Prostate gland (tissue), 2 donors: Measurements from ENCODE around the gene ERVMER34-1. TPM values are rescaled to one million over a fixed set of nuclear protein-coding genes. Genes with fewer than 3 reads are reported as not detected.

Experiments
- DNase-seq: peaks from one replicate; pipeline ENCODE4 v3.0.0-alpha.2; 2019; ENCODE audit warnings: low spot score
- H3K27ac ChIP-seq, 2 donors: fragments of 200-600 bp; sonication (generic); 2 replicates each; pipeline ENCODE4 v1.5.1; 2017 to 2019
- H3K27me3 ChIP-seq: fragments of 200-600 bp; sonication (generic); replicated peaks from 2 replicates; pipeline ENCODE4 v1.5.1; 2019; ENCODE audit not compliant: insufficient read depth
- H3K36me3 ChIP-seq, 2 donors: fragments of 200-600 bp; sonication (generic); 1 replicate in 1 of 2; 2 replicates in 1 of 2; pipeline versions ENCODE4 v1.5.1 to v1.8.1; 2017 to 2019
- H3K4me1 ChIP-seq: fragments of 200-600 bp; sonication (generic); replicated peaks from 2 replicates; pipeline ENCODE4 v1.5.1; 2019
- H3K4me3 ChIP-seq, 2 donors: fragments of 200-600 bp; sonication (generic); 2 replicates each; pipeline ENCODE4 v1.5.1; 2017 to 2019
- H3K9me3 ChIP-seq: fragments of 200-600 bp; sonication (generic); 2 replicates; pipeline ENCODE4 v1.5.1; 2017
- POLR2A ChIP-seq: fragments of 450-650 bp; IDR thresholded peaks from one replicate; pipeline ENCODE4 v1.6.1; 2016; ENCODE audit warnings: antibody characterized with exemption, mild to moderate bottlenecking
- POLR2AphosphoS5 ChIP-seq: sonication (generic); formaldehyde crosslinking; IDR thresholded peaks from one replicate; pipeline ENCODE4 v1.6.1; 2017; ENCODE audit warnings: antibody characterized with exemption
- WGBS: methylation state at CpG from one replicate; pipeline ENCODE4 v1.1.5; 2018; 5-methylcytosine and 5-hydroxymethylcytosine counted together
- intact Hi-C: fragments of 100-400 bp; cut with DNase I; formaldehyde crosslinking; loops from one replicate; pipeline ENCODE4 v1.14.2; 2022
- total RNA-seq, 2 donors: library from RNA; depleted of rRNA; stranded (reverse); fragments of >200 nt; gene quantifications; one replicate each; pipeline ENCODE4 v1.1.0, GENCODE V29; 2016
- TF ChIP-seq, protein P1 (sequence below), 4 experiments: fragments of 200-600 bp in 2 of 4; fragments of 450-650 bp in 2 of 4; sonication (generic) in 2 of 4; IDR thresholded peaks; 1 replicate in 3 of 4; 2 replicates in 1 of 4; pipeline ENCODE4 v1.5.1; 2016 to 2019; ENCODE audit warnings: antibody characterized with exemption in 4 of 4, mild to moderate bottlenecking in 2 of 4, moderate library complexity in 2 of 4

ERVMER34-1 gene
- total RNA-seq, 2 donors from 2014 or later: 1.2 to 1.4 TPM

DNA sequence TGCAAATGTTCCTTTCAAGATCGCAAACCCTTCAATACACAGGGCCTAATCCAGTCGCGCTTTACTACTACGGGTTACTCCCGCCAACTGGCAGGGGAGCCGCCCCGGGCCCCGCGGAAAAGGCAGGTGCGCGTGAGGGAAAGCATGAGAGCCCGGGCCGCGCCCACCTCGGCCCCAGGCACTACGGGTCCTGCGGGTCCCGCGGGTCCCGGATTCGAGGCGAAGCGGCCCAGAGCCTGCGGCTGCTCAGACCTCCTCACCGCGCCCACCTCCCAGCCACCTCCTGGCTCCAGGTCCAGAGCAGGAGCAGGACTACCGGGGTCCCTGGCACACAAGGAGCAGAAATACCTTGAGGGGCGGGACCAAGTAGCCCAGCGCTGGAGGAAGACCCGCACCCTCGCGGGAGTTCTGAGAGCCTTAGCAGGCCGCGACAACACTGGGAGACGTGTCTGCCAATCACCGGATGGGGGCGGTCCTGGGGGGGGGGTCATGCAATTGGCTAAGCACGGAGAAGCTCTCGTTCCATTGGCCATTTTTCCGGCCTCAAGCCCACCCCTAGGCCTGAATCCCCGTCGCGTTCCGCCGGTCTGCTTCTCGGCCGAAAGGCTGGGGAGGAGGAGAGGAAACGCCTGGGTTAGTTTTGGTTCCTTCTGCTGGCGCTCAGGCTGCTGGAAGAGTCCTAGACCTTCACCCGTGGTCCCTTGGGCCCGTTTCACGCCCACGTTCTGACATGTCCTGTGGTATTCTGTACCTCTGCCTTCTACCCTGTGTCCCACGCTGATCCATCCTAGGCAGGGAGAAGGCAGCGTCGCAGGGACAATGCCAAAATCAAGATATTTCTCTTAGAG lies 29.0 kb downstream of the ERVMER34-1 start:
- peak; percentile 94 for DNase-seq
- peak overlapping the region; percentile 83 to 92 for H3K27ac ChIP-seq
- no peaks in the 10 kb centered on the region for H3K9me3 ChIP-seq
- H3K36me3 ChIP-seq: no peaks in the 10 kb centered on the region
- WGBS: 1% methylated on average over 52 of the region's 56 CpGs
- no peaks in the 10 kb centered on the region for H3K4me1 ChIP-seq
- H3K4me3 ChIP-seq: peak overlapping the region; percentile 61 to 71
- no peaks in the 10 kb centered on the region for H3K27me3 ChIP-seq
- TF ChIP-seq, protein P1, sequence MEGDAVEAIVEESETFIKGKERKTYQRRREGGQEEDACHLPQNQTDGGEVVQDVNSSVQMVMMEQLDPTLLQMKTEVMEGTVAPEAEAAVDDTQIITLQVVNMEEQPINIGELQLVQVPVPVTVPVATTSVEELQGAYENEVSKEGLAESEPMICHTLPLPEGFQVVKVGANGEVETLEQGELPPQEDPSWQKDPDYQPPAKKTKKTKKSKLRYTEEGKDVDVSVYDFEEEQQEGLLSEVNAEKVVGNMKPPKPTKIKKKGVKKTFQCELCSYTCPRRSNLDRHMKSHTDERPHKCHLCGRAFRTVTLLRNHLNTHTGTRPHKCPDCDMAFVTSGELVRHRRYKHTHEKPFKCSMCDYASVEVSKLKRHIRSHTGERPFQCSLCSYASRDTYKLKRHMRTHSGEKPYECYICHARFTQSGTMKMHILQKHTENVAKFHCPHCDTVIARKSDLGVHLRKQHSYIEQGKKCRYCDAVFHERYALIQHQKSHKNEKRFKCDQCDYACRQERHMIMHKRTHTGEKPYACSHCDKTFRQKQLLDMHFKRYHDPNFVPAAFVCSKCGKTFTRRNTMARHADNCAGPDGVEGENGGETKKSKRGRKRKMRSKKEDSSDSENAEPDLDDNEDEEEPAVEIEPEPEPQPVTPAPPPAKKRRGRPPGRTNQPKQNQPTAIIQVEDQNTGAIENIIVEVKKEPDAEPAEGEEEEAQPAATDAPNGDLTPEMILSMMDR (IDR thresholded peaks at IDR 0.05): peak in 2 of 4 experiments; percentile 18 to 43
- TF ChIP-seq POLR2A: peak; percentile 31
- peak; percentile 78 for TF ChIP-seq POLR2AphosphoS5
- intact Hi-C loops: loop anchor here (5.0 kb wide), 1 partner anchor 260 kb away; no protein-coding TSS in a partner anchor

DNA sequence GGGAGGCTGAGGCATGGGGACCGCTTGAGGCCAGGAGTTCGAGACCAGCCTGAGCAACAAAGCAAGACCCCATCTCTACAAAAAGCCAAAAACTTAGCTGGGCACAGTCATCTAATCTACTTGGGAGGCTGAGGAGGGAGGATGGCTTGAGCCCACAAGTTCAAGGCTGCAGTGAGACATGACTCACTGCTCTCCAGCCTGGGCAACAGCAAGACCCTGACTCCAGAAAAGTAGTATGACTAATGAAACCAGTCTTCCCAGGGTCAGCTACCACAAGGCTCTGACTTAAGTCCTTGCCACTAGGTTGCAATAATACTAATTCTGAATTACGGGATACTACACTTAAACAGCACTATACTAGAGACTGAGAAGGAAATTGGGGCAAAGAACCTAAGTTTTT lies 33.1 kb downstream of the ERVMER34-1 start:
- no peaks in the 10 kb centered on the region for H3K36me3 ChIP-seq
- TF ChIP-seq, protein P1 (IDR thresholded peaks at IDR 0.05): no peak
- TF ChIP-seq POLR2A (no peak), POLR2AphosphoS5 (no peak)
- H3K4me3 ChIP-seq: no peak overlapping the region
- DNase-seq: no peak
- H3K9me3 ChIP-seq: no peaks in the 10 kb centered on the region
- intact Hi-C loops: no loop called here
- peaks cover 2% of the 10 kb centered on the region for H3K4me1 ChIP-seq
- H3K27ac ChIP-seq: no peak overlapping the region
- H3K27me3 ChIP-seq: no peaks in the 10 kb centered on the region
- 94% methylated on average over 3 of the region's 3 CpGs for WGBS

DNA sequence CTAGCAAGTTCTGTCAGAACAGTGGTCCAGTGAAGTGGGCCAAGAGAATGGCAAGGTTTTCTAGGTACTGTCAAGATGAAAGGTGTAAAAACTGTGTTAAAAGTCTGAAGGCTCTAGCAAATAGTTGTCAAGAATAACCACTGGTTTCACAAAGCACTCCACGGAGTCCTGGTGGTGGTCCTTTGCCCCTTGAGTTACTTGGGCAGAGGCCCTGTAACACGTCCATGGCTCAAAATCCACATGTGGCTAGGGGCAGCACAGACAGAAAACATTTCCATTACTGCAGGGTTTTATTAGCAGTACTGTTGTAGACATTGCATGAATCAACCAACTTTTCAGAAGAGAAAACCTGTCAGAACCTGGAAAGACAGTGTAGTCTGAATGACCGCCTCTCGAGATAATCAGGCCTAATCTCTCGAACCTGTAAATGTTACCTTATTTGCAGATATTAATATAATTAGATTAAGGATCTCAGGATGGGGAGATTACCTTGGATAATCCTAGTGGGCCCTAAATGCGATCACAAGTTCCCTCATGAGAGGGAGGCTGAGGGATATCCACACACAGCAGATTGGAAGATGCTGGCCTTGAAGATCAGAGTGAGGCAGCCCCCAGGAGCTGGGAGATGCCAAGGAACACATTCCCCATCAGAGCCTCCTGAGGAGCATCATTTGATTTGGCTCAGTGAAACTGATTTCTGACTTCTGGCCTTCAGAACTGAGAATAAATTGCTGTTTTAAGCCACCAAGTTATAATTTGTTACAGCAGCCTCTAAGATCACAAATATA lies 34.7 kb downstream of the ERVMER34-1 start:
- no peak for TF ChIP-seq POLR2AphosphoS5
- TF ChIP-seq, protein P1 (IDR thresholded peaks at IDR 0.05): no peak
- TF ChIP-seq POLR2A: no peak
- no peaks in the 10 kb centered on the region for H3K9me3 ChIP-seq
- WGBS: 87% methylated on average over 6 of the region's 6 CpGs
- H3K4me3 ChIP-seq: no peak overlapping the region
- no peak for DNase-seq
- peaks cover 2% of the 10 kb centered on the region for H3K4me1 ChIP-seq
- no peaks in the 10 kb centered on the region for H3K36me3 ChIP-seq
- intact Hi-C loops: no loop called here
- no peak overlapping the region for H3K27ac ChIP-seq
- no peaks in the 10 kb centered on the region for H3K27me3 ChIP-seq

DNA sequence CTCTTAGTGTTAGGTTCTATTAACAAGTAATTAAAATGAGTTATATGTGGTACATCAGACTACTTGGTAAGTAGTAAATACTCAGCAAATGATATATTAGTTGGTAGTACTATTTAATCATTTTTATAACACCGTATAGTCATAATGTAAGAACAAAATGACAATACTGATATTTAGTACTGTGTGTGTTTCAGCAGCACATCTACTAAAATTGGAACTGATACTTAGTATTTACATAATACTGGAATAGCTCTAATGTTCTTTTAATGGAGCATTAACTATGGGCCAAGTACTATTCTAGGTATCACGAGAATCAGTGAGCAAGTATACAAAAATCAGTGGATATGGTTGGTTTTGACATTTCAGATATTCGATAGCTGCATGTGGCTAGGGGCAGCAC lies 35.3 kb downstream of the ERVMER34-1 start:
- H3K4me1 ChIP-seq: peaks cover 2% of the 10 kb centered on the region
- no peaks in the 10 kb centered on the region for H3K36me3 ChIP-seq
- no peak overlapping the region for H3K4me3 ChIP-seq
- no peak for DNase-seq
- H3K27ac ChIP-seq: no peak overlapping the region
- H3K9me3 ChIP-seq: no peaks in the 10 kb centered on the region
- TF ChIP-seq, protein P1 (IDR thresholded peaks at IDR 0.05): no peak
- TF ChIP-seq POLR2AphosphoS5 (no peak), POLR2A (no peak)
- 94% methylated on average over 3 of the region's 3 CpGs for WGBS
- H3K27me3 ChIP-seq: no peaks in the 10 kb centered on the region
- intact Hi-C loops: no loop called here
